HG02571 (cell line): Measurements from ENCODE around the gene FXR1.
"Not testable (repeated sequence)": the region's sequence is repeated elsewhere in the genome, so short reads cannot be mapped to it uniquely, and the experiment has no call there.

Experiments used
- ATAC-seq: cut with Tn5 transposase; IDR thresholded peaks from one replicate; pipeline ENCODE4 v1.9.1; 2021; ENCODE audit warnings: mild to moderate bottlenecking, moderate library complexity; ENCODE audit not compliant: unreplicated experiment

Gene FXR1

GRCh38 chr3:181003469-181003868, 91.0 kb downstream of the FXR1 start:
- ATAC-seq: not testable (repeated sequence)

- ATAC-seq: no peak
Measured at GRCh38 chr3:181006541-181006940, 94.1 kb downstream of the FXR1 start.

- no peak for ATAC-seq
Measured at GRCh38 chr3:181007262-181007661, 94.8 kb downstream of the FXR1 start.

- no peak for ATAC-seq
Measured at GRCh38 chr3:181008796-181009195, 96.3 kb downstream of the FXR1 start.

- no peak for ATAC-seq
Measured at GRCh38 chr3:181009225-181009624, 96.8 kb downstream of the FXR1 start.

- ATAC-seq: no peak
Measured at GRCh38 chr3:181017690-181018089, 105.2 kb downstream of the FXR1 start.

- no peak for ATAC-seq
Measured at GRCh38 chr3:181025204-181025603, 112.7 kb downstream of the FXR1 start.

GRCh38 chr3:181030948-181031347, 118.5 kb downstream of the FXR1 start:
- ATAC-seq: no peak
